GM13976 (cell line): Measurements from ENCODE around the gene ANKDD1B.
"Not testable (repeated sequence)": the region's sequence is repeated elsewhere in the genome, so short reads cannot be mapped to it uniquely, and the experiment has no call there.

Experiments
- DNase-seq: peaks from one replicate; pipeline ENCODE4 v3.0.0; 2012; ENCODE audit warnings: low spot score
- in situ Hi-C: fragments of 300-500 bp; cut with MboI; formaldehyde crosslinking; loops from one replicate; pipeline ENCODE4 v1.12.0; 2022; ENCODE audit warnings: low sequenced_read_pairs, mixed read lengths, inconsistent platforms; ENCODE audit not compliant: unreplicated experiment
- TF ChIP-seq, protein P1 (sequence below): IDR thresholded peaks from 2 replicates; pipeline ENCODE4 v1.5.1; 2012; ENCODE audit warnings: borderline replicate concordance, mild to moderate bottlenecking; ENCODE audit not compliant: insufficient read depth; ENCODE audit errors: extremely low read depth, missing control alignments, control extremely low read depth

Gene ANKDD1B

DNA sequence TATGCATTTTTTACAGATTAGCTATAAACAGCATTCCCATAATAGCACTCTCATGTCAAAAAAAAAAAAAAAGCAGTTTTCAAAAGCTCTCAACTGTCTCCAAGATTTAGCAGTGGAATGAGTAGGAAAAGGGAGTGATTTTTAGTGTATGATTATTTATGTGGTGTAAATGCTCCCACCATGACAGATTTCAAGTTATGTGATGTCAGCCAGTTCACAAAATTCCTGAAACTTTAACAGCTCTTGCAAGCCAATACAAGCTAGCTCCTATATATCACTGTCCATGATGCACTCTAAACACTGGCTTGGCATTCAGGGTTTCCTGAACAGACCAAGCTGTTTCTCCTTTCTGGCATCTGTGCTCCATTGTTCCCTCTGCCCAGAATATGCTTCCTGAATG, 7.9 kb upstream of the ANKDD1B start:
- no peak for DNase-seq
- in situ Hi-C loops = no loop called here
- TF ChIP-seq, protein P1, sequence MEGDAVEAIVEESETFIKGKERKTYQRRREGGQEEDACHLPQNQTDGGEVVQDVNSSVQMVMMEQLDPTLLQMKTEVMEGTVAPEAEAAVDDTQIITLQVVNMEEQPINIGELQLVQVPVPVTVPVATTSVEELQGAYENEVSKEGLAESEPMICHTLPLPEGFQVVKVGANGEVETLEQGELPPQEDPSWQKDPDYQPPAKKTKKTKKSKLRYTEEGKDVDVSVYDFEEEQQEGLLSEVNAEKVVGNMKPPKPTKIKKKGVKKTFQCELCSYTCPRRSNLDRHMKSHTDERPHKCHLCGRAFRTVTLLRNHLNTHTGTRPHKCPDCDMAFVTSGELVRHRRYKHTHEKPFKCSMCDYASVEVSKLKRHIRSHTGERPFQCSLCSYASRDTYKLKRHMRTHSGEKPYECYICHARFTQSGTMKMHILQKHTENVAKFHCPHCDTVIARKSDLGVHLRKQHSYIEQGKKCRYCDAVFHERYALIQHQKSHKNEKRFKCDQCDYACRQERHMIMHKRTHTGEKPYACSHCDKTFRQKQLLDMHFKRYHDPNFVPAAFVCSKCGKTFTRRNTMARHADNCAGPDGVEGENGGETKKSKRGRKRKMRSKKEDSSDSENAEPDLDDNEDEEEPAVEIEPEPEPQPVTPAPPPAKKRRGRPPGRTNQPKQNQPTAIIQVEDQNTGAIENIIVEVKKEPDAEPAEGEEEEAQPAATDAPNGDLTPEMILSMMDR = no peak

DNA sequence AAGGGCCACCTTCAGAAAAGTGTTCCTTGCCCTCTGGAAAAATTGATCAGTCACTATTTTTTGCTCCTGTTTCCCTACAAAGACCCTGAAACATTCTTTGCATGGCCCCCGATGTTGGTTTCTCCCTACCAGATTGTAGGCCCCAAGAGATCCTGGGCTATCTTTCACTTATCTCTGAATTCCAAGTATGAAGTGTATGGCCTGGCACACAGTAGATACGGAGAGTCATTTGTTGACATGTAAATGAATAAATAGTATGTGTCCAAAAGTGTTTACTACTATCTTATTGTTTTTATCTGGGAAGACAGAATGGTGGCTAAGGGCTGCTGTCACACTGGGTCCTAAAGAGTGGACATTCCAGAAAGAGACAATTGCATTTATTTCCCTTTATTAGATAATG, 7.4 kb upstream of the ANKDD1B start:
- DNase-seq = no peak
- in situ Hi-C loops = no loop called here
- TF ChIP-seq, protein P1 = no peak

DNA sequence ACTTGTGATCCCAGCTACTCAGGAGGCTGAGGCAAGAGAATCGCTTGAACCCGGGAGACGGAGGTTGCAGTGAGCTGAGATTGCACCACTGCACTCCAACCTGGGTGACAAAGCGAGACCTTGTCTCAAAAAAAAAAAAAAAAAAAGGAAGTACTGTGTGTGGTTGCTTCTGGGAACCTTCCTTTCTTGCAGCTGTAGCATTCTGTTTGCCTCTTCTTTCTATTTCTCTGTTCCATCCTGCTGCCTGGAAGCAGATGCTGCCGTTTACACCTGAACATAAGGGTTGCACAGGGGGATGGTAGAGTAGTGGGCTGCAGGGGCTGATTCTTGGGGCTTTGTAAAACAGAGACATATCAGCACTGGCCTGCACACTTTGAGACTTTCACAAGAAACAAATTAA, 3.9 kb upstream of the ANKDD1B start:
- in situ Hi-C loops, DNase-seq: not testable (repeated sequence)

DNA sequence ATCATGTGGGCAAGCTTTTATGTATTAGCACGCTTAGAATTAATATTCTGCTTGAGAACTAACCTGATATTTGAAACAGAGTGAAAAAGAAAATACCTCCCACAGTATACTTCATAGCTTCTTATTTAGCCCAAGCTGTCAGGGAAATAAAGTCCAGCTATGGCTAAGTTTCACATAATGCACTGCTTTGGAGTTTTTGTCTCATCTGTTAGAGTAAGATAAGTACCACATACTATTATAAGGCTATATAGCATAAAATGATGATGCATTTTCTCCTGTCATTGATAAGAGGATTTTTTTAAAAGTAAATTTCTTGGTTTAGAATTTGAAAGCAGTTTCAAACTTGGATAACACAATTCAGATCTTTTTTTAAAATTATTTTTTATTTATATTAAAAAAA, 2.4 kb upstream of the ANKDD1B start:
- TF ChIP-seq, protein P1 = no peak
- DNase-seq = no peak
- in situ Hi-C loops = no loop called here

DNA sequence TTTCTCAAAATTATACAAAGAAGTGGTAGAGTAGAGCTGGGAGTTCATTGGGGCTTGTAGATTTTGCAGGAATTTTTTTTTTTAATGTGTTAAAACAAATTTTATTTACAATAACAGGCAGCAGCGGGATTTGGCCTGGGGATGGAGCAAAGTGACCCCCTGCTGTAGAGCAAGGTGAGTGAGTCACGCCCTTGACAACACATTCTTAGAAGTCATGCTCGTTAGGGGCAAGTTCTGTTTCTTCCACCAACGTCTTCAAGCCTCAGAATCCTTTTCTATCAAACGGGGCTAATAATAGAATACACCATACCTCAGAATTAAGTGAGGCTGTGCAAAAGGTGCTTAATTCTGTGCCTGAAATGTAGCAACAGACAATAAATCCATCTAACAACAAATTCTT, 1.1 kb upstream of the ANKDD1B start:
- TF ChIP-seq, protein P1 = no peak
- DNase-seq = no peak
- in situ Hi-C loops = no loop called here

DNA sequence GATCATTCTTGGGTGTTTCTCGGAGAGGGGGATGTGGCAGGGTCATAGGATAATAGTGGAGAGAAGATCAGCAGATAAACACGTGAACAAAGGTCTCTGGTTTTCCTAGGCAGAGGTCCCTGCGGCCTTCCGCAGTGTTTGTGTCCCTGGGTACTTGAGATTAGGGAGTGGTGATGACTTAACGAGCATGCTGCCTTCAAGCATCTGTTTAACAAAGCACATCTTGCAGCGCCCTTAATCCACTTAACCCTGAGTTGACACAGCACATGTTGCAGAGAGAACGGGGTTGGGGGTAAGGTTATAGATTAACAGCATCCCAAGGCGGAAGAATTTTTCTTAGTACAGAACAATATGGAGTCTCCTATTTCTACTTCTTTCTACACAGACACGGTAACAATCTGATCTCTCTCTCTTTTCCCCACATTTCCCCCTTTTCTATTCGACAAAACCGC, 368 bp upstream of the ANKDD1B start:
- in situ Hi-C loops, DNase-seq: not testable (repeated sequence)

DNA sequence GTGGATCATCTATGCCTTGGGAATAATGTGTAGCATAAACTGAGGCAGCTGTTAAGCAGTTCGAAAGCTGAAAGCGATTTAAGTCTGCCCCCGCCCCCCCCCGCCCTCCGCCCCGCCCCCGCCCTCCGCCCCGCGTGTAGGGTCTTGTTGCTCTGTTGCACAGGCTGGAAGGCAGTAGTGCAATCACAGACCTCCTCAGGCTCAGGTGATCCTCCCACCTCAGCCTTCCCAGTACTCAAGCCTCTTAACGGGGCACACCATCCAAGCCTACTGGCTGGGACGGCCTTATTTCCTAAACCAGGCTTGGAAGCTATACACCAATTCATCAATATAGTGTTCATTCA, 945 bp downstream of the ANKDD1B start:
- no peak for DNase-seq
- TF ChIP-seq, protein P1 = no peak
- in situ Hi-C loops = no loop called here

DNA sequence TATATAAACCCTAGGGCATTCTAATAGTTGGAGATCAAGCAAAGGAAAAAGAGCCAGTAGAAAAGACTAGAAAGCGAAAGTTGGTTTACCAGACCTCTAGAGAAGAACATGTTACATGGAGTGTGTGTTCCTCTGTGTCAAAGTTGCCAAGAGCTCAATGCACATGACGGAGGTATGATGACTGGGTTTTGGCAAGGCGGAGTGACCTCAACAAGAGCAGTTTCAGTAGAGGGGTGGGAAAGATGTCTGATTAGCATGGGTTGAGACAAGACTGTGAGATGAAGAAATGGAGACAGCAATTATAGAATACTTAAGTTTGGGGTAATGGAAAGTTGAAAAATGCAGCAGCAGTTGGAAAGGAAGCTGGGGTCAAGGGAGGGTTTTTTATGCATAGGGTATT, 1.6 kb downstream of the ANKDD1B start:
- in situ Hi-C loops = no loop called here
- no peak for DNase-seq
- TF ChIP-seq, protein P1 = no peak
